ENCODE results near the gene TMEM260.

The TMEM260 gene

DNA sequence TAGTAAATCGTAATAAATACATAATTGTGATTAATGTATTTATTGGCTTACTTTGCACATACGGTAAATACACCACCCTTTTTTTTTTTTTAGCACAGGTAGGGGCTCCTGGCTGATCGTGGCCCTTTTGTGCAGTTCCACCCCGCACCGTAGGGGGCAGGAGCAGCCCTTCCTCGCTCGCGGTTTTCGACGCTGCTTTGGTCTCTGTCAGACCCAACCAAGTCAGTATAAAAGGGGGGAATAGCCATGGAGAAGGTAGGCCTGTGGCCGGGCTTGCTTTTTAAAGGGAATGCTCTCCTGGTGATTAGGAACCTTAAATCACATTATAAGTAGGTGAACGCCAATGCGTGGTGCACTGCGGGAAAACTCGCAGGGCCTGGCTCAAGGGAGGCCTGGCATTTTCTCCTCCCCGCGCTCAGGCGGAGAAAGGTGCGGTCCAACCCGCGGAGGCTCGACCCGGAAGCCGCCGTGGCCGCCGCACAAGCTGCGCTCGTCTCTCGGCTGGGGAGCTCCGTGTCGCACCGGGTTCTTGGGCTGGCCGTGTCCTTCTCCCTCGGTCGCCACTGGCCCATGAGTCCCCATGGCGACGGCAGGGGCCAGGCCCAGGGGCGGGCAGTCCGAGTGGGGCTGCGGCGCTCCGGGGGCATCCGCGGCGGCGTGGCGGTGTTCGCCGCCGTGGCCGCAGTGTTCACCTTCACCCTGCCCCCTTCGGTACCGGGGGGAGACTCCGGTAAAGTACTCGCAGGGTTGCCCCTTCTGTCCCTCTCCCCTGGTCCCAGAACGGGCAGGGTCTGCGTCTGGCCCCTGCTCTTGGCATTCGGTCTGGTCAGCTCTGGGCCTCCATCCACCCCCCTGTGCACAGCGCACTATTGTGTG, at the start of gene TMEM260:
TMEM260 (plus strand) TSS at position 454 of the 876 bp plus-strand sequence; CDS start at position 571, 117 bp downstream.
- H3K4me1 ChIP-seq (ENCODE audit: control insufficient read depth, insufficient read depth, low read length, unreplicated experiment) = peaks cover 21% of the 10 kb centered on the region
- H3K4me3 ChIP-seq (ENCODE audit: low read depth, low read length) = peak within 1 kb of the TSS; percentile 81
- peak within 1 kb of the TSS; percentile 21; the same call in 1 of the 2 replicates for H3K27ac ChIP-seq (ENCODE audit: low read depth, low read length)
- no peaks in the 10 kb centered on the region for H3K36me3 ChIP-seq (ENCODE audit: insufficient read depth, low read length)
- H3K27me3 ChIP-seq (ENCODE audit: insufficient read depth, low read length) = peaks cover 15% of the 10 kb centered on the region
- peaks cover 27% of the 10 kb centered on the region for H3K79me2 ChIP-seq (ENCODE audit: control insufficient read depth, insufficient read depth, low read length, unreplicated experiment)
- H2AFZ ChIP-seq (ENCODE audit: low read length, unreplicated experiment) = peak within 1 kb of the TSS; percentile 89

DNA sequence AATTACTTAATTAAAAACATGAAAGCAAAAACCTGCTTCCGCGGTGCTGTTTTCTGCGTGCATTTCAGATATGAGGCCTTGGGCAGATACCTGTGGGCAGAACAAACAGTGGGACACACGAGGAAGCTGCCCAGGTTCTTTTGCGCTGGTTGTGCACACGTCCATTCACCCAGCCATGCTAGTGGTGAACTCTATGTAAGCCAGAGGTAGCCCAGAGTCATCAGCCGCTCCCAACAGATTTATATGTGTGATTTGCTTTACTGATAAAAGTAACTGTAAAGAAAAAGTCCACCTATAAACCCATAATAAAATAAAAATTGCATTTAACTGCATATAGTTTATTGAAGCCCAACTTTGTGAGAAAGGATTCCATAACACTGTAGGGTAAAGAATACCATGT, 47.1 kb upstream of the TMEM260 start:
- Histone ChIP-seq H2AFZ (ENCODE audit: low read length, unreplicated experiment) (no peak overlapping the region), H3K27me3 (ENCODE audit: insufficient read depth, low read length) (peaks cover 79% of the 10 kb centered on the region), H3K79me2 (ENCODE audit: control insufficient read depth, insufficient read depth, low read length, unreplicated experiment) (no peaks in the 10 kb centered on the region), H3K36me3 (ENCODE audit: insufficient read depth, low read length) (no peaks in the 10 kb centered on the region), H3K4me3 (ENCODE audit: low read depth, low read length) (no peak overlapping the region), H3K27ac (ENCODE audit: low read depth, low read length) (no peak overlapping the region), H3K4me1 (ENCODE audit: control insufficient read depth, insufficient read depth, low read length, unreplicated experiment) (no peaks in the 10 kb centered on the region)

DNA sequence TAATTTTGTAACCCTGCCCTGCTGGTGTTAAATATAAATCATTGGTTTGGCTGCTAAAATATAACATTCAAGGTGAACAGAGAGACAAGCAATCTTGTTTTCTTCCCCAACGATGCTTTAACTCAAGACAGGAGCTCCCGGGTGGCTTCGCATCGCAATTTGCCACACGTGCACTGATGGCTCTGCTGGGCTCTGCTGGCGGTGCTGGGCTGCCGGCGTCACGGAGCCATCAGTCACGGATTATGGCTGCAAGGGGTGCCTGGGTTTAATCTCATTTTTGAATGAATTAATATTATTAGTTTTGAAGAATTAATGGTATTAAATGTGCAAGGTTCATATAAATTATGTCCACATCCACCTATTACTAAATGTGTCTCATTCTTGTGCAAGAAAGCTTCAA, 44.9 kb upstream of the TMEM260 start:
- no peak overlapping the region for H3K4me3 ChIP-seq (ENCODE audit: low read depth, low read length)
- H3K4me1 ChIP-seq (ENCODE audit: control insufficient read depth, insufficient read depth, low read length, unreplicated experiment) = no peaks in the 10 kb centered on the region
- no peak overlapping the region for H3K27ac ChIP-seq (ENCODE audit: low read depth, low read length)
- no peaks in the 10 kb centered on the region for H3K79me2 ChIP-seq (ENCODE audit: control insufficient read depth, insufficient read depth, low read length, unreplicated experiment)
- no peak overlapping the region for H2AFZ ChIP-seq (ENCODE audit: low read length, unreplicated experiment)
- H3K36me3 ChIP-seq (ENCODE audit: insufficient read depth, low read length) = no peaks in the 10 kb centered on the region
- H3K27me3 ChIP-seq (ENCODE audit: insufficient read depth, low read length) = peaks cover 66% of the 10 kb centered on the region

DNA sequence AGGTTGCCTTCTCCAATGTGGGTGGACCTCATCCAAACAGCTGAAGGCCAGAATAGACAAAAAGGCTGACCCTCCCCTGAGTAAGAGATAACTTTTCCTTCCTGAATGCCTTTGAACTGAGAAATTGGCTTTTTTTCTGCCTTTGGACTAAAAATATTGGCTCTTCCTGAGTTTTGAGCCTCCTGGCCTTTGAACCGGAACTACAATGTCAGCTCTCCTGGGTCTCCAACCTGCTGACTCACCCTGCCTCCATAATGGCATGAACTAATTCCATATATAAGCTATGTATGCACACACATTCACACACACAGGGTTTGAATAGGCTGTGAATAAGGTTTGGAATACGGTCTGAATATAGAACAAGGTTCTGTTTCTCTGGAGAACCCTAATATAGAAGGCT, 39.7 kb upstream of the TMEM260 start:
- Histone ChIP-seq H3K27ac (ENCODE audit: low read depth, low read length) (no peak overlapping the region), H3K4me3 (ENCODE audit: low read depth, low read length) (no peak overlapping the region), H2AFZ (ENCODE audit: low read length, unreplicated experiment) (no peak overlapping the region), H3K79me2 (ENCODE audit: control insufficient read depth, insufficient read depth, low read length, unreplicated experiment) (no peaks in the 10 kb centered on the region), H3K36me3 (ENCODE audit: insufficient read depth, low read length) (no peaks in the 10 kb centered on the region), H3K4me1 (ENCODE audit: control insufficient read depth, insufficient read depth, low read length, unreplicated experiment) (no peaks in the 10 kb centered on the region), H3K27me3 (ENCODE audit: insufficient read depth, low read length) (peaks cover 51% of the 10 kb centered on the region)

DNA sequence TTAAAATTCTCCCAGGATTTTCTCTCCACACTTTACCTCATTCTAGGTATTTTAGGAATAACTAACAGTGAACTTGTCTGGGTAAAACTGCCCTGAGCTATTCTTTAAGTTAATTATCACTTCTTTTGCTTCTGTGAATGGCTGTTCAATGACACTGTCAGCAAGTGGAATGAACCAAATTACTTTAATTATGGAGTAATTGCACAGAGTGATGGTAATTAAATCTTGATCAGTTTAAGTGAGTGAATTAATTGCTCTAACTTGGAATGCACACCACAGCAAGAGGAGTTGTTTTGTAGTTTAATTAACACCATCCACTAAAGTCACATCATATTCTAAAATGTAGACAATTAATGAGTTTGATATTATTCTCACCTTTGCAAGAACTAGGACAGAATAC, 36.2 kb upstream of the TMEM260 start:
- no peaks in the 10 kb centered on the region for H3K79me2 ChIP-seq (ENCODE audit: control insufficient read depth, insufficient read depth, low read length, unreplicated experiment)
- no peaks in the 10 kb centered on the region for H3K4me1 ChIP-seq (ENCODE audit: control insufficient read depth, insufficient read depth, low read length, unreplicated experiment)
- peaks cover 33% of the 10 kb centered on the region for H3K27me3 ChIP-seq (ENCODE audit: insufficient read depth, low read length)
- H3K4me3 ChIP-seq (ENCODE audit: low read depth, low read length) = no peak overlapping the region
- no peak overlapping the region for H2AFZ ChIP-seq (ENCODE audit: low read length, unreplicated experiment)
- no peaks in the 10 kb centered on the region for H3K36me3 ChIP-seq (ENCODE audit: insufficient read depth, low read length)
- H3K27ac ChIP-seq (ENCODE audit: low read depth, low read length) = no peak overlapping the region

DNA sequence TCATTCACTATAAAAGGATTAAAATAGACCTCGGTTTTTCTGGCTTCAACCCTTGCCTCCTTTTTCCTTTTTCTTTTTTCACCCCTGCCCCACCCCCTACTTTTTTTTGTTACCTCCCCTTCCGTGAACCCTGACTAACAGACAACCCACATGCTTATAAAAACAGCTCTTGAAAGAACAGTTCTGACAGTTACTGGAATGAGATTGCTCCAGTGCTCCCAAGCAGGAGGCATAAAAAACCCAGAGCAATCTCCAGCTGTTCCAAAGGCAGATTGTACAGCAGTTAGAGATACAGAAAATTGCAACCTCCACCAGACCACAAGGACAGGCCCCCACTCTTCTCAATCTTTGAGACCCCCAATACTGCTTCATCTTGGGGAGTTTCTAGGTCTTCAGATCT, 29.9 kb upstream of the TMEM260 start:
- Histone ChIP-seq H3K4me3 (ENCODE audit: low read depth, low read length) (peak overlapping the region; percentile 33), H3K79me2 (ENCODE audit: control insufficient read depth, insufficient read depth, low read length, unreplicated experiment) (no peaks in the 10 kb centered on the region), H3K4me1 (ENCODE audit: control insufficient read depth, insufficient read depth, low read length, unreplicated experiment) (no peaks in the 10 kb centered on the region), H3K36me3 (ENCODE audit: insufficient read depth, low read length) (no peaks in the 10 kb centered on the region), H3K27ac (ENCODE audit: low read depth, low read length) (no peak overlapping the region), H3K27me3 (ENCODE audit: insufficient read depth, low read length) (peaks cover 50% of the 10 kb centered on the region), H2AFZ (ENCODE audit: low read length, unreplicated experiment) (no peak overlapping the region)

DNA sequence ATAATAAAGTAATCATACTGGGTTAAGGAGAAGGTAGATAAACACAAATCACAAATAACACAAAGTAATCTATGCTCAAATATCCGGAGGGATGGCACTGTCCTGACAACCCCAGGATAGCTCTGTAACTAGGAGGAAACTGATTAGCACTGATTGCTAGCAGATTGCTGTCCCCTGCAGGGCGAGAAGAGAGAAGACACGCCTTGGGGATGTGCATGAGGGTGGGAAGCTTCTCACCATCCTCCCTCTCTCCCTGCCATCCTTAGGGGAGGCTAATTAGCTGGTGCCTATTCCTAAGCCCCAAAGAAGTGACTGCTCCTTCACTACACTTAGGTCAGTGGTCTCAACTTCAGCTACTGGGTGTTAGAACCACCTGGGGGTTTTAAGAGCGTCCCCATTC, 27.0 kb upstream of the TMEM260 start:
- Histone ChIP-seq H3K4me1 (ENCODE audit: control insufficient read depth, insufficient read depth, low read length, unreplicated experiment) (peaks cover 4% of the 10 kb centered on the region), H2AFZ (ENCODE audit: low read length, unreplicated experiment) (no peak overlapping the region), H3K27ac (ENCODE audit: low read depth, low read length) (no peak overlapping the region), H3K79me2 (ENCODE audit: control insufficient read depth, insufficient read depth, low read length, unreplicated experiment) (no peaks in the 10 kb centered on the region), H3K36me3 (ENCODE audit: insufficient read depth, low read length) (no peaks in the 10 kb centered on the region), H3K4me3 (ENCODE audit: low read depth, low read length) (no peak overlapping the region), H3K27me3 (ENCODE audit: insufficient read depth, low read length) (peaks cover 77% of the 10 kb centered on the region)

DNA sequence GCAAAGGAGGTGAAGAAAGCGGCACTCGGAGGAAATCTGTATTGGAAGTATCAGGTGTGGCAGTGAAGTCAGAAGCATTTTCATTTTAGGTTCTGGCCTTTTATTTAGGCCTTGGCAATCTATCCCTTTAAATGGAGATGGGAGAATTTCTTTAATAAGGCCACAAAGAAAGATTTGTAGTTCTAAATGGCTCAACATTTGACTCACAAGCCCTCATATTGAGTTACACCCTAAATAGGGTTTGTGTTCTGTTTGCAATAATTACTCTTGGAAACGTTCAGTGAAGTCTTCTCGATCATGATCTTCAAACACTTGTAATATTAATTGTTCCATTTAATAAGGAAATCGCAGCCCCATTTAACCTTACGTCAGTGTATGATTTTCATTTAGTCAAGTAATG, 25.3 kb upstream of the TMEM260 start:
- no peak overlapping the region for H3K4me3 ChIP-seq (ENCODE audit: low read depth, low read length)
- no peak overlapping the region for H3K27ac ChIP-seq (ENCODE audit: low read depth, low read length)
- H3K27me3 ChIP-seq (ENCODE audit: insufficient read depth, low read length) = peaks cover 81% of the 10 kb centered on the region
- H2AFZ ChIP-seq (ENCODE audit: low read length, unreplicated experiment) = no peak overlapping the region
- H3K4me1 ChIP-seq (ENCODE audit: control insufficient read depth, insufficient read depth, low read length, unreplicated experiment) = peaks cover 4% of the 10 kb centered on the region
- no peaks in the 10 kb centered on the region for H3K36me3 ChIP-seq (ENCODE audit: insufficient read depth, low read length)
- no peaks in the 10 kb centered on the region for H3K79me2 ChIP-seq (ENCODE audit: control insufficient read depth, insufficient read depth, low read length, unreplicated experiment)

DNA sequence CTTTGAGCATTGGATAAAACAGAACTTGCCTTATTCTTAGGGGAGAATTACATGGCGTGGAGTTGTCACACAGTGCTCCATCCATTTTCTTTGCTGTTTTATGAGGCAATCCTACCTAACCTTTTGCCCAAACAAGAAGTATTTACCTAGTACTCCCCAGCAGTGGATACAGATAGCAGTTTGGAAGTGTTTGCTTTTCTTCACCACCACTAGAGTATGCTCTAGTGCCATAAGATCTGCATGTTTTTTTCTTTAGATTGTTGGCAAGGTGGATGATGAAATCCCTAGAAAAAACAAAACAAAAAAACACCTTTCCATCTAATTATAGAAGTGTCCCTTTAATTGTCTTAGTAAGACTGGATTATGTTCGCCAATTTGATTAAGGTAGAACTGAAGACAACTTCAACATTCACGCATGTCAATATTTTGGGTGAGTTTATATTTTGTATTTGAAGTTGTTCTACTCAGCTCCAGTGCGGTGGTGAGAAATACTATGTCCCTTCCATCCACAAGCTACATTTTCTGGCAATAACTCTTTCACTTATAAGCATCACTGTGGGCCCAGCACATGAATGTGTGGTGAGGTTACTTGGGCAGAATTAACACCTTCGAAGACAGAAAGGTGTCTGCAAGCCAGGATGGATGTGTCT, 23.6 kb upstream of the TMEM260 start:
- H2AFZ ChIP-seq (ENCODE audit: low read length, unreplicated experiment) = no peak overlapping the region
- peaks cover 72% of the 10 kb centered on the region for H3K27me3 ChIP-seq (ENCODE audit: insufficient read depth, low read length)
- no peak overlapping the region for H3K27ac ChIP-seq (ENCODE audit: low read depth, low read length)
- no peak overlapping the region for H3K4me3 ChIP-seq (ENCODE audit: low read depth, low read length)
- H3K79me2 ChIP-seq (ENCODE audit: control insufficient read depth, insufficient read depth, low read length, unreplicated experiment) = no peaks in the 10 kb centered on the region
- H3K36me3 ChIP-seq (ENCODE audit: insufficient read depth, low read length) = no peaks in the 10 kb centered on the region
- H3K4me1 ChIP-seq (ENCODE audit: control insufficient read depth, insufficient read depth, low read length, unreplicated experiment) = peaks cover 4% of the 10 kb centered on the region

DNA sequence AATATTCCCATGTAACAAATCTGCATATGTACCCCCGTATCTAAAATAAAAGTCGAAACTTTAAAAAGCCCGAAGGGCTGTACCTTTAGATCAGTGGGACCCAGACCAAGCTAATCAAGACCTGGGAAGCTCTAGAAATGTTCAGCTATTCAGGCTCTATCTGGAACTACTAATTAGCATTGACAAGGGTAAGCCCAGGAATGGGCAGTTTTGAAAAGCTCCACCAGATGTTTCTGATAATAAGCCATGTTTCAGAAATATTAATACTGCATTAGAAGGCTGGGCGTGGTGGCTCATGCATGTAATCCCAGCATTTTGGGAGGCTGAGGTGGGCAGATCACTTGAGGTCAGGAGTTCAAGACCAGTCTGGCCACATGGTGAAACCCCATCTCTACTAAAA, 20.4 kb upstream of the TMEM260 start:
- no peak overlapping the region for H2AFZ ChIP-seq (ENCODE audit: low read length, unreplicated experiment)
- H3K36me3 ChIP-seq (ENCODE audit: insufficient read depth, low read length) = no peaks in the 10 kb centered on the region
- H3K27ac ChIP-seq (ENCODE audit: low read depth, low read length) = no peak overlapping the region
- peaks cover 4% of the 10 kb centered on the region for H3K4me1 ChIP-seq (ENCODE audit: control insufficient read depth, insufficient read depth, low read length, unreplicated experiment)
- no peaks in the 10 kb centered on the region for H3K79me2 ChIP-seq (ENCODE audit: control insufficient read depth, insufficient read depth, low read length, unreplicated experiment)
- H3K27me3 ChIP-seq (ENCODE audit: insufficient read depth, low read length) = peaks cover 45% of the 10 kb centered on the region
- no peak overlapping the region for H3K4me3 ChIP-seq (ENCODE audit: low read depth, low read length)

DNA sequence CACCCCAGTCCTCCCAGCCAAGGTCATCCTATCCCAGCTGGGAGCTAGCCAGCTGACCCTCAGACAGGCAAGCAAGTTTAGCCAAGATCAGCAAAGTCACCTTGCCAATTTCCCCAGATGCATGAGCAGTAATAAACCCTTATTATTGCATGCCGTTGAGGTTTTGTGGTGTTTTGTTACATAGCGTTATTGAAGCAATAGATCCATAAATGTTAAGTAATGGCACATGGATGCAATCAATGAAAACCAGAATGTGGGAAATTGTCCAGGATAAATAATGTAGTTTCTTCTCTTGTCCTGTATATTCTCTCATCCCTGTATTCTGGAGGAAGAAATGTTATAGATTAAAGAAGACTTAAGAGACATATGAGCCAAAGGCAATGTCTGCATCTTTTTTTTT, 18.0 kb upstream of the TMEM260 start:
- no peaks in the 10 kb centered on the region for H3K4me1 ChIP-seq (ENCODE audit: control insufficient read depth, insufficient read depth, low read length, unreplicated experiment)

More for the DNA sequence above, 18.0 kb upstream of the TMEM260 start:
- Histone ChIP-seq H3K79me2 (ENCODE audit: control insufficient read depth, insufficient read depth, low read length, unreplicated experiment) (no peaks in the 10 kb centered on the region), H3K27ac (ENCODE audit: low read depth, low read length) (no peak overlapping the region), H3K36me3 (ENCODE audit: insufficient read depth, low read length) (no peaks in the 10 kb centered on the region), H3K27me3 (ENCODE audit: insufficient read depth, low read length) (peaks cover 40% of the 10 kb centered on the region), H2AFZ (ENCODE audit: low read length, unreplicated experiment) (no peak overlapping the region), H3K4me3 (ENCODE audit: low read depth, low read length) (no peak overlapping the region)
